GM20431 (cell line): ENCODE data around the gene TOX2.

Experiments used
- in situ Hi-C: fragments of 300-500 bp; cut with MseI, MboI; formaldehyde crosslinking; loops from one replicate; pipeline ENCODE4 v1.15.0; 2020; ENCODE audit warnings: low sequenced_read_pairs; ENCODE audit not compliant: unreplicated experiment

Gene TOX2

DNA sequence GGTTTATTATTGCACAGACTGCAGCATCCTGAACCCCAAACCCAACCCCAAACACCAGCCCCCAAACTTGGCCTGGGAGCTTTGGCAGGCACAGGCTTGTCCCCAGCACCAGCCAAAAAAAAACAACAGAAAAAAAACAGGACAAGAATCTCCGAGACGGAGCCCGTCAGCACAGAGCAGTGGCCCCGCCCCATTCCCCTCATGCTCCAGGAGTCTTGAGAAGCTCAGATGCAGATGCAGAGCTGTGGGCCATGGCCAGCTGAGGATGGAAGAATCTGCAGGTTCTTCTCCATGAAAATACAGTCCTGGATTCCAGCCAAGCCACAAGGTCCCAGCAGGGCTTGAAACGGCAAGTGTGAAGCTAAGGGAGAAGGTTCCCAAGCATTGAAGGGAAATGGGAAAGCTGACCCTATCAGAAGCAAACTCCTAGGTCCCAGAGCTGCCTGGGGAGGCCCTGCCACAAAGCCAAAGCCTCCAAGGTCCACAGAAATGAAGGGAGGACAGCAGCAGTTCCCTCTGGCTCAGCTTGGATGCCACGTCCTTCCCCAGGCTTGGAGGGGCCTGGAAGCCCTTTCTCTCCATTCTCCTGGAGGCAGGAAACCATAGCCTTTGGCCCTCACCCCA is 197.2 kb downstream of the TOX2 start:
- in situ Hi-C loops = no loop called here

DNA sequence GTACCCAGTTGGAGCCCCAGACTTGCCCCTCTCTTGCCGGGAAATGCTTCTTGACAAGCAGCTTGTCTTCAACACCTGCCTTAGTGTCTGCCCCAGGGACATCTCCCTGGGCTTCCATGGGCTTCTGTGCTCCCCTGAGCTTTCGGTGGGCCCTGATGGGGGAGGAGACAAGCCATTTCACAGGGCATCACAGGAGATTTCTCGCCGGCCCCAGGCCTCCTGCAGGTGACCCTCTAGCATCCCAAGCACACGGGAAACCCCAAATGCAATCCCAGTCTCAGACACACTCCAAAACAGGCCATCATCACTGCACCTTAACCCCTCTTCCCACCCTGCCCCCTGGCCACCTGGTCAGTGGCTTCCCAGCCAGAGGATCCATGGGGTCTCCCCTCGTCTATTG is 197.8 kb downstream of the TOX2 start:
- in situ Hi-C loops = no loop called here

GRCh38 chr20:44112889-44113617 is 198.4 kb downstream of the TOX2 start:
- in situ Hi-C loops = no loop called here

- in situ Hi-C loops = no loop called here
Observed at GRCh38 chr20:44113618-44114376, 199.1 kb downstream of the TOX2 start.

DNA sequence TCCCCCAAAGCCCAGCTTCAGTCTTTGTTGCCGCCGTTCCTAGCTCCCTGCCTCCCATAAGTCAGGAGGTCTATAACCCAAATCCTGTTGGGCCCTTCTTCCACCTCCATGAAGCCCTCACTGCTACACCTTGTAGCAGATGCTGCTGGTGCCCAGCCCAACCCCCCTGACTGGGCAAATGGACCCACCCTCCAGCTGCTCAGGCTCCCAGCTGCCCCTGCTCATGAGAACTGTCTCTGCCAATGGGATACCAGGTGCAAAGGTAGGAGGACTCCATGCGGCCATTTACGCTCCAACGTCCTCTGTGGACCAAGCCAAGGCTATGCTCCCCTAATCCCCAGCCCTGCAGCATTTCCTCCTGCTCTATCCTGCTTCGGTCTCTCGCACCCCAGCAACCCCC is 200.5 kb downstream of the TOX2 start:
- in situ Hi-C loops = no loop called here

DNA sequence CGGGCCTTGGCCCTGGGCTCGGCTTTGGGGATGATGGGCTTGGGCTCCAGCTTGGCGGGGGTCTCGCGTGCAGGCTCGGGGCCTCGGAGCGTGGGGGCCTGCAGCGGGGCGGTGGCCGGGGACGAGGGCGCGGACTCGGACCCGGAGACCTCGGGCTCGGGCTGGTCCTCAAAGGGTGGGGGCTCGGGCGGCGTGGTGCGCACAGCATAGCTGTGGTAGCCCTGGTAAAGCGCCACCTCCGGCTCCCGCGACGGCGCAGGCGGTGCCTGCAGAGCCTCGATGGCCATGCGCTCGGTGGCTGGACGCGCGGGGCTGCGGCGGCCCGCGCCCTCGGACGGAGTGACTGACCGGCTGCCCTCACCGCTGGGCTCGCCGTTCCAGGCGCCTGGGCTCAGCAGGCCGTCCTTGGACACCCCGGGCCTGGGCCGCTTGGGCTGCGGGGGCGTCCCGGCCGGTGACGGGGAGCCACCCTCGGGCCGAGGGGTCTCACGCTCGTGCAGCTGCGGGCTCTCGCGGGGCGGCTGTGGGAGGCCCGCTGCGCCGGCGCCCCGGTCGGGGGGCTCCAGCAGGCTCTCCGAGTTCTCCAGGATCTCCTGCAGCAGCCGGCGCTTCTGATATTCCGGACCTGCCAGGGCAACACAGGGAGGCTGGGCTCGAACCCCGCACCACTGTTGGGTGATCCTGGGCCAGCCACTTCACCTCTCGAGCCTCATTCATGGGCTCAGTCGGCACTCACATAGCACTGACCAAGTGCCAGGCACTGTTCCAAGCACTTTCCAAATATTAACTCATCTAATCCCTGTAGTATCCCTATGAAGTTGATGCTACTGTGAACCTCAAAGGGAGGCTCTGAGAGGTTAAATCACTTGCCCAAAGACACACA is 201.4 kb downstream of the TOX2 start:
- in situ Hi-C loops = no loop called here

- in situ Hi-C loops = no loop called here
Observed at GRCh38 chr20:44117296-44118184, 202.9 kb downstream of the TOX2 start.

DNA sequence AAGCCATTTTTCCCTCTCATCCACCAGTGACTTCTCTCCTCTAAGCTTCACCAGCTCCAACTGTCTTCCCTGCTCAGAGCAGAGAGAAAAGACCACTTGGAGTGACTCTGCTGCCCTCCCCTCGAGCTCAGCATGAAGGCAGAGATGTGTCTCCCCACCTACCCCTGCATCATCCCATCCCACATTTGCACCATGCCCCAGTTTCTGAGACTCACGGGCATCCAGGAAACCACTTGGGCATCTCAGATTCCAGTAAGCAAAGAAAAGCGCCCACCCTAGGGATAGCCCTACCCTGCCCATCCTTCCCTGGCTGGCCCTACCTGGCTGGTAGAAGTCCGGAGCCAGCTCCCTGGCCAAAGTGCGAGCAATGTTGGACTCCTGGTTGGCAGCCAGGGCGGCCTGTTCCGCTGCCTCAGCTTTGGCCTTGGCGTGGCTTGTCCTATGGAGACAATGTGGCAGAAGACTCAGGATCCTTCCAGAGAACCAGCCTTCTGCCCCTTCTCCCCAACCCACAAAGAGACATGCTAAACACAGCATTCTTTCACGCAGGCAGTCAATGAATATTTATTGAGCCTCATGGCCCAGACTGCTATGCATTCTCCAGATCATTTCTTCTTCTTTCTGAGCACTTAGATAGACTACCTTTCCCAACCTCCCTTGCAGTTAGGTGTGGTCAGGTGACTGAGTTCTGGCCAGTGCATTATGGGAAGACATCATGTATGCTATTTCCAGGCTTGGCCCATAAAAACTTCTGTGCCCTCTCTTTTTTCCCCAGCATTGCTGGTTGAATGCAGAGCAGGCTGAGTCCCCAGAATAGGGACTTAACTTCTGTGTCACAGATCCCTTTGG is 203.8 kb downstream of the TOX2 start:
- in situ Hi-C loops = no loop called here
